ENCODE data around the gene ALPG.
"Not testable (repeated sequence)": the region's sequence is repeated elsewhere in the genome, so short reads cannot be mapped to it uniquely, and the experiment has no call there.

Gene ALPG

DNA sequence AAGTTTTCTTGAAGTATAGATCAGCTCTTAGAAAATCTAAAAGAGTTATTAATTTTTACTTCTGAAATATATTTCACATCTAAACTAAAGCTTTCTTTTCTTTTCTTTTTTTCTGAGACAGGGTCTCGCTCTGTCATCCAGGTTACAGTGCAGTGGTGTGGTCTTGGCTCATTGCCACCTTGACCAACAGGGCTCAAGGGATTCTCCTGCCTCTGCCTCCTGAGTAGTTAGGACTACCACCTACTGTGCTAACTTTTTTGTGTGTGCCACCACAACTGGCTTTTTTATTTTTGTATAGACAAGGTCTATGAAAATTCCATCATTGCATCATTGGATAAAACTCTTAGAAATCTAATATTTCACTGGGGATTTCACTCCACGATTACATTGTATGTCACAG, 10.0 kb upstream of the ALPG start:
- DNase-seq (ENCODE audit: low read depth in 2 of 2), result no peak

GRCh38 chr2:232398293-232399034, 8.2 kb upstream of the ALPG start:
- no peak for DNase-seq (ENCODE audit: low read depth in 2 of 2)

- DNase-seq (ENCODE audit: low read depth in 2 of 2), result no peak
Observed at GRCh38 chr2:232400256-232401015, 6.2 kb upstream of the ALPG start.

DNA sequence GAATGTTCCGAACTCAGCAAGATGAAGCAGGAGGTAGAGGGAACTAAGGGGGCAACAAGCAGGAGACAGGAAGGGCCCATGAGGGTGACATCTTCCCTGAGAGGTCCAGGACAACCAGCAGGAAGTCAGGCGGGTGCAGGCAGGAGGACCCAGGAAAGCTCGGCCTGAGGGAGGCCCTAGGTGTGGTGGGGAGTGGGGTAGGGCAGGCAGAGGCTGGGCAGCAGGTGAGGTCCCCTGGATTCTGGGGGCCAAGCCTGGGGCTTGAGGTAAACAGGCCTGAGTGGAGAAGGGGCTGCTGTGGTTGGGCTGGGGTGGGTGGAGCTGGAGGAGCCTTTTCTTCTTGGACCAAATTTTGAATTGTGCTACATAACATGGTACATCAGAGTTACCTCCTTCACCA, 4.1 kb upstream of the ALPG start:
- no peak for DNase-seq (ENCODE audit: low read depth in 2 of 2)

DNA sequence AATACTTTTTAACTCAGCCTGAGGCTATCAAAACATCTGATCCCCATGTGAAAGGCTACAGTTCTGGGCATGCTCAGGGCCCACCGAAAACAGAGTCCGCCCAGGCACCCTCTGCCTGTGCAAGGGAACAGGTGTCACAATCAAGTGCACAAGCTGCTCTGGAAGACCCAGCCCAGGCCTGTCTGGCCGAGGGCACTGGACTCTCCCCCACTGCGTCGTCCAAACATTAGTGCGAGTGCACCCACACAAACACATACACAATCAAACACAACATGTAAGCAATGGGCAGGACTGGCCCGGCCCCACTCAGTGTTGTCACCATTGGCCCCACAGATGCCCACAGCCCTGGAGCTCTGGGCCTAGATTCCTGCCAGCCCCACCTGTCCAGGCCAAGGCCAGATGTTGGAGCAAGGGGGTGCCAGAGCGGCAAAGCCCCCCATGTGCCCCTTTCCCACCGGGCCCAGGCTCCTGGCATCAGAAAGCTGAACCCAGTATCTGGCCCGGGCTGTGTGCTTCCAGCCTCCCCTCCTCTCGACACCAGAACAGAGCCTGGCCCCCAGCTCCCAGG, 617 bp upstream of the ALPG start:
- DNase-seq (ENCODE audit: low read depth in 2 of 2), result no peak

DNA sequence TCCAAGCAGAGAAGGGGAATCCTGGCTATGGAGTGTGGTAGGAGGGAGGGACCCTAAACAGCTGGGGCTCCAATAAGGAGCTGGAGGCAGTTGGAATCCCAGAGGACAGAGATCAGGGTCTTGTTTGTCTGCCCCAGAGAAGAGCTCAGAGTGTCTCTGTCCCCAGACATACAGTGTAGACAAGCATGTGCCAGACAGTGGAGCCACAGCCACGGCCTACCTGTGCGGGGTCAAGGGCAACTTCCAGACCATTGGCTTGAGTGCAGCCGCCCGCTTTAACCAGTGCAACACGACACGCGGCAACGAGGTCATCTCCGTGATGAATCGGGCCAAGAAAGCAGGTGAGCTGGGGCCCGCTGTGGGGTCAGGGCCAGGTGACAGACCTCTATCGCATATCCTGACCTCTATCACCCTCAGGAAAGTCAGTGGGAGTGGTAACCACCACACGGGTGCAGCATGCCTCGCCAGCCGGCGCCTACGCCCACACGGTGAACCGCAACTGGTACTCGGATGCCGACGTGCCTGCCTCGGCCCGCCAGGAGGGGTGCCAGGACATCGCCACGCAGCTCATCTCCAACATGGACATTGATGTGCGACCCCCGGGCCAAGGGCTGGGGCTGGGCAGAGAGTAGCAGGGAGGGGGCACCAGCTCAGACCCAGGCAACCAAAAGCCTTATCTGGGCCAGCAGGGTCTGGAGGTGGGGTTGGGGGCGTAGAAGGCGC, 945 bp downstream of the ALPG start:
- DNase-seq (ENCODE audit: low read depth in 2 of 2), result not testable (repeated sequence)

GRCh38 chr2:232408269-232408668, 1.6 kb downstream of the ALPG start:
- not testable (repeated sequence) for DNase-seq (ENCODE audit: low read depth in 2 of 2)

GRCh38 chr2:232409617-232410016, 3.0 kb downstream of the ALPG start:
- not testable (repeated sequence) for DNase-seq (ENCODE audit: low read depth in 2 of 2)

- no peak for DNase-seq (ENCODE audit: low read depth in 2 of 2)
Observed at GRCh38 chr2:232410238-232410900, 3.7 kb downstream of the ALPG start.

DNA sequence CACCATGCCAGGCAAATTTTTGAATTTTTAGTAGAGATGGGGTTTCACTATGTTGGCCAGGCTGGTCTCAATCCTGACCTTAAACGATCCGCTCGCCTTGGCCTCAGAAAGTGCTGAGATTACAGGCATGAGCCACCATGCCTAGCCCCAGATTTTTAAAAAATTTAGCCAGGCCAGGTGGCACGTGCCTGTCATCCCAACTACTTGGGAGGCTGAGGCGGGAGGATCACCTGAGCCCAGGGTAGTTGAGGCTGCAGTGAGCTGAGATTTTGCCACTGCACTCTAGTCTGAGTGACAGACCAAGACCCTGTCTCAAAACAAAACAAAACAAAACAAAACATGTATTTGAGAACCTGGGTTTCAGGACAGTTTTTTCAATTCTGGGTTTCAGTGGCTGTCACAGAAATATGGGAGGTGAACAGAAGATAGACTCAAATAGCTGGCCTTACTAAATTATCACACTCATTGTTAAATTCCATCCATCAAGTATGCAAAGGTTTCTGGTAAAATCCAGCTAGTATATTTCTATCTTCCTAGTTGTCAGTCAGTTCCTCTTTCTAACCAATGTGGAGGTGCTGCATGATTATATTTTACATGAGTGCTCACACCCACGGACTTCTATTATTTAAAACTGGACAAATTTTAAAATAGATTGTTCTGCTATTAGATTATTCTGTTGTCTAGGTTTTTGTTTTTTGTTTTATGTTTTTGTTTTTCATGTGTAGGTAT, 5.4 kb downstream of the ALPG start:
- no peak for DNase-seq (ENCODE audit: low read depth in 2 of 2)

DNA sequence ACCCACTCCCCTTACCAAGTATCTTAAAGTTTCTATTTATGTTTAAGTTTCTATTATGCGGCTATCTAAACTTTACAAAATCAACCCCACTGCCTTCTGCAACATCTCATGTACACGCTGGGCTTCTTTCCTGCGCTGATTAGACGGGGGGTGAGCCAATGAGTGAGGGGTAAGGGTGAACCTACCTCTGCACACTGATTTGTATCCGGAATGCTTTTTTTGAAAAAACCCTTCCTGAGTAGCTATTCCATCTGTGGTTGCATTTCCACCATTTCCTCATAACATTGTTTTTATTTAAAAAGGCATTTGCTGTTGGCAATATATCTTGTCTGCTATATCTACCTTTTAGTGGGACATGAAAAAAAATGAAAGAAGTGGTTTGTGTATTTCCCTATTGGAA, 6.3 kb downstream of the ALPG start:
- no peak for DNase-seq (ENCODE audit: low read depth in 2 of 2)

DNA sequence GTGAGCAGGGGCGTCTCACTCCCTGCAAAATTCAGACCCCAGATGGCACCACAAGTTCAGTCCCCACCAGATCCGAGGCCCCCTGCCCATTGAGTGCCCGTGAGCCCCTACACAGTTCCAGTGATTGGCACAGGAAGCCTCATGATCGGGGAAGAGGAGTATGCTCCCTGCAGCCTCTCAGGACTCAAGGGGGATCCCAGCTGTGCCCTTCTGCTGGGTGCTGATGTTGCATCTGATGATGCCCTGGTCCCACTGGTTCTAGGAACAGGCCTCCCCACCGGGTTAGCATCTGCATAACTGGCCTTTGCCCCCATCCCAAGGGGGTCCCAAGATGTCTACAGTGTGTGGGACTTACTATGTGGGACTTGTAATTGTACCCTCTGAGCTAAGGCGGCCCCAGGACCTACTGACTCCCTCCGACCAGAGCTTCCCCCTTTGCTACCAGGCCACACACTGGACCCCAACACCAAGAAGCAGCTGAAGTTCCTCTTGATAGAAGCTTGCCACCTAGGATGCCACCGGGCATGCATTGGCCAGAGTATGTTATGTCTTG, 8.6 kb downstream of the ALPG start:
- DNase-seq (ENCODE audit: low read depth in 2 of 2), result no peak

DNA sequence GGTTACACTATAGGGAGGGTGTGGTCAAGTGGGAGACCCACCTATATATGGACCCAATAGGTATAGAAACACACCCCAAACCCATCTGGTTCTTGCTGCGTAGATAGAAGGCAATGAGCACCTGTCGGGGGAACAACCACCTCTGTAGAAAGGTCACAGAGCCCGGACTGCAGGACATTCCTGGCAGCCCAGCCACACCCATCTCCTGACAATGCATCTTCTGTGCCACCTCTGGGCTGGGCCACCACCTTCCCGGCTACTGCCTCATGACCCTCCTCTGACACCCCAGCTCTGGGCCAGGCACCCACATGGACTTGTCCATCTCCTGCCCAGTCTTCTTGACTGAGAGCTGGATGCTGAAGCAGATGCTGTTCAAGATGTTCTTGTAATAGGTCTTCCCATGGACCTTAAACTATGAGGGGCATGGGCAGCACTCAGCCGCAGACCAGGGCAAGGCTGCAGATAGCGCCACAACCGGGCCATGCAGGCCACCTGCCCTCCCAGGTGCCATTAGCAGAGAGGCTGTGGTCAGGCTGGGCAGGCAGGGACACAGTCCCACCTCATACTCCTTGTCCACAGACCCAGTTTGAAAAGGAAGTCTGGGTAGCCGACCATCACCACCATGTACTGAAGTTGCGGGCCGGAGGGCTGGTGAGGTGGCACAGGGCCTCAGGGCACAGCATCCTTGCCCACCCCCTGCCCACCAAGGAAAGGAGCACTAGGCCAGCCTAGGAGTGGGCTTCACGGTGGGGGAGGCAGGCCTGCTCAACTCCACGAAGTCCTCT, 9.3 kb downstream of the ALPG start:
- DNase-seq (ENCODE audit: low read depth in 2 of 2), result no peak

DNA sequence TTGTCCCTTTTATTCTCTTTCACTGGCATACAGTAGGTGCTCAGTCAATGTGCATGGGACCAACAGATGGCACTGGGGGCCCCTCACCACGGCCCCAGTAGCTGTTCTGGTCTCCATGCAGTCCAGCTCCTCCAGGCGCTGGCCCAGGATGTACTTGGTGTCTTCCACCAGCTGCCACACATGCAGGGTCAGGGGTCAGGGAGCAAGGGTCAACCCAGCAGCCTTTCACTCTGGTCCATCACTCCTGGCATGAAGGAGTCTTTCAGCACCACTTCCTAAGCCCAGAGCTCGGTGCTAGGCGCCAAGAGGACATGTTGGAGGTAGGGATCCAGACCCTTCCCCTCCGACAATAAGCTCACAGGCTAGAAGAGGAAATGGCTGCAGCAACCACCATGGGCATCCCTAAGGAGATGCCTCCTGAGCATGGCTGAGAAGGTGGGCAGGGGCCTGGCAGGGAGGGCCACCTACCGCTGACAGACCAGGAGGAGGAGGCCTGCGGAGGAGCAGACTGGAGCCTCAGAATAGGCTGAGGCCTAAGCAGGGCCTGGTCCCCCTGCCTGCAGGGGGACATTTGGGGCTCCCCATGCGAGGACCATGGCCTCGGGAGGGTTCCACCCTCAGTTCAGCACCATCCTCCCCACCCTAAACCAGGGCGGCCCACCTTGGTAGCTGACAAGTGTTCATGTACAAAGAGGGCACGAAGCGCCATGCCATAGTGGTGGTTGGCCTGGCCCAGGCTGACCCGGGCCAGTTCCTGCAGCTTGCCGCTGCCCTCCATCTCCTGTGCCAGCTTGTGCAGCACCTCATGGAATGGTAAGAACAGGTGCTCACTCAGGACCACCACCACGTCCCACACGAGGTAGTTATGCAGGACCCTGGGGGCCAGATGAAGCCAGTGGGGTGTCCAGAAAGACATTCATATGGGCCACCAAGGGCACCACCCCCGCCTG, 10.2 kb downstream of the ALPG start:
- no peak for DNase-seq (ENCODE audit: low read depth in 2 of 2)

DNA sequence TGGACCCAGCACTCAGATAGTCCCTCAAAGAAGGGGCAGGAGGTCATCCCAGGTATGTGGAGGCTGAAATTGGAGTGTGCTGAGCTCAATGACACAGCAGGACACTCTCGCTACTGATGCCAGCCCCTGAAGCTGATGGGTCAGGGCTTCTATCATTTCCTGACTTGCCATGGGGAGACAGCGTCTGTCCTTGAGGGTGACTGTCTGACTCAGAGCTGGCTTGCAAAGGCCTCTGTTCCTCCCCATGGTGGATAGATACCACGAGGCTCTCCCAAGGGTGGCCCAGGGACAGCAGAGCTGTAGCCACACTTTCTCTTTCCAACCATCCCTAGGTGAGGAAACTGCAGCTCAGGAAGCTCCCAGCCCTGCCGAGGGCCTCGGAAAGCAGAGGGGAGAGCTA, 10.8 kb downstream of the ALPG start:
- DNase-seq (ENCODE audit: low read depth in 2 of 2), result no peak

GRCh38 chr2:232418056-232418455, 11.4 kb downstream of the ALPG start:
- no peak for DNase-seq (ENCODE audit: low read depth in 2 of 2)

- DNase-seq (ENCODE audit: low read depth in 2 of 2), result no peak
Observed at GRCh38 chr2:232418466-232419244, 12.0 kb downstream of the ALPG start.

All from stimulated activated CD4-positive, alpha-beta T cell treated with anti-CD3 and anti-CD28 coated beads, Interleukin-1b, Interleukin-23, amount 100 ng/mL, for 4 hours (primary cell).